ENCODE results near the gene KRTAP27-1.

The KRTAP27-1 gene, protein sequence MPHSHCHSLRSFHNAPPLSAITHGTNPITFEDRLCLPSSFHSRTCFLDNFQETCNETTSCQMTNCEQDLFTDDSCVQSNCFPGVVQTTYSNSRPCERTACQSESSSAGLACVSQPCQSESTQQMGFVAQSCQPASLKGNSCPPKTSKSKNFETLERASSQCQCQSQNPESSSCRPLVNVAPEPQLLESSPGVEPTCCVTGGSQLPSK

GRCh38 chr21:30337276-30337744 is at the start of gene KRTAP27-1:
TSS of gene KRTAP27-1 (minus strand) at chr21:30337694. CDS start at chr21:30337668, 26 bp downstream.
- DNase-seq (ENCODE audit: low spot score), result no peak

DNA sequence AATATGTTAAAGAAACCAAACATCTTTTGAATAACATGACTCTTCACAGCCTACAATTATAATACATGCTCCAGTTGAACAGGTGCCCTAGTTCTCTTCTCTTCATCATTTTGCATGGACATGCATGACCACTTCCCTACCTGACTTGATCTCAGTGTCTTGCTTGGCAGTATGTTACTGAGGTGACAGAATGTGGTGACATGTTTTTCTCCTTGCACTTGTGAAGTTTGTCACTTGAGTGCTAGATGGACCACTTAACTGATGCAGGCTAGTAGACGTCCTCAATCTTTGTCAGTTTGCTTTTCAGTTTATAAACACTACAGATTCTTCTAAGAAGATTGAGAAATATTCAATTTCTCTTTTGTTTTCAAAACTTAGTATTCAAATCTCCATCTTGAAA is 44.7 kb upstream of the KRTAP27-1 start:
- no peak for DNase-seq (ENCODE audit: low spot score)

GRCh38 chr21:30372139-30372770 is 34.8 kb upstream of the KRTAP27-1 start, which contains the start of gene KRTAP13-2:
TSS of gene KRTAP13-2 (minus strand) at chr21:30372271. CDS start at chr21:30372213, 58 bp downstream.
- no peak for DNase-seq (ENCODE audit: low spot score)

- no peak for DNase-seq (ENCODE audit: low spot score)
Measured at GRCh38 chr21:30355906-30356305, 18.4 kb upstream of the KRTAP27-1 start.

GRCh38 chr21:30354308-30355005 is 17.0 kb upstream of the KRTAP27-1 start:
- no peak for DNase-seq (ENCODE audit: low spot score)

DNA sequence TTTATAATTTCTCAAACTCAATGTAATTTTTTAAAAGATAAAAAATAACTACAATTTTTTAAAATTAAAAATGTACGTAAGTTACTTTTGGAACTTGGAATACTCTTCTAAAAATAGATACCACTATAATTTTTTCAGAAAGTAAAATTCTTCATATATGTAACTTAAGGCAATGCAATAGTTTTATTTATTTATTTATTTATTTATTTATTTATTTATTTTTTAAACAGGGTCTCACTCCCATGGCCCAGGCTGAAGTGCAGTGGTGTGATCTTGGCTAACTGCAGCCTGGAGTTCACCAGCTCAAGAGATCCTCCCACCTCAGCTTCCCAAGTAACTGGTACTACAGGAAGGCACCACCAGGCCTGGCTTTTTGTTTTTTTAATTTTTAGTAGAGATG is 14.0 kb upstream of the KRTAP27-1 start:
- DNase-seq (ENCODE audit: low spot score), result no peak

DNA sequence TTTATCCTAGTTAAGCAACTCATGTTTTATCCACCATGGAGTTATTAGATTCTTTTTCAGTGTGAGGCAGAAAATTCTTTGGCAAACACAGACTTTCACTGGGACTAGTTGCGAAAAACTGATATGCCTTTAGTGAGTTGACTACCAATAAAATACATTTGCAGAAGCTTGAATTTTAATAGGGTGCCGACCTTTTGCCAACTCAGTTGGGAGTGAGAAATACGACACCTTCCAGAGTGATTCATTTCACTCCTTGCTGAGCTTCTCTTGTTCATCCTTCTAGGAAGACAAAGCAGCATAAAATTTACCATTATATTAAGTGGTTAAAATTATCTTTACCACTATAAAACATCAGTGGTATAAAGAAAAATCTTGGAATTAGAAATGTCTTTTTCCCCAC is 12.1 kb upstream of the KRTAP27-1 start:
- DNase-seq (ENCODE audit: low spot score), result no peak

GRCh38 chr21:30348506-30348905 is 11.0 kb upstream of the KRTAP27-1 start, which contains the start of gene KRTAP23-1:
TSS of gene KRTAP23-1 (minus strand) at chr21:30348606. CDS start at chr21:30348606, 0 bp downstream.
- no peak for DNase-seq (ENCODE audit: low spot score)

- DNase-seq (ENCODE audit: low spot score), result no peak
Measured at GRCh38 chr21:30345014-30345413, 7.5 kb upstream of the KRTAP27-1 start.

GRCh38 chr21:30340714-30341573 is 3.5 kb upstream of the KRTAP27-1 start:
- DNase-seq (ENCODE audit: low spot score), result no peak

DNA sequence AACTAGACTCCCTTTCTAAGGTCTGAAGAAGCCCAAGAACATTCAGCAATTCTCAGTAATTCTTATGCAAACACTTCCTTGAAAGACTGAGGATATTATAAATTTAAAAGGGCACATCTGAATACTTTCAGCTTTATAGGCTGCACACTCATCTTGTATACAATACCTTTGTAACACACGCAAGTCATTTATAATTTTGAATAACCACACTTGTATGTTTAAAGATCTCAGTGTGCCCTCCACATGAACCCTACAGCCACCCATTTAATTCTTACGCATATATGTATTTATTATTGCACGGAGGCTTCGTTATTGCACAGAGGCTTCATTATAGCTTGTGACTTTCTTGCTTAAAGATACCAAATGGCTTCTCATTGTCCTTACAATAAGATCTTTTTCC is 1.2 kb upstream of the KRTAP27-1 start:
- DNase-seq (ENCODE audit: low spot score), result no peak

GRCh38 chr21:30337772-30338171 is 278 bp upstream of the KRTAP27-1 start:
- DNase-seq (ENCODE audit: low spot score), result no peak

DNA sequence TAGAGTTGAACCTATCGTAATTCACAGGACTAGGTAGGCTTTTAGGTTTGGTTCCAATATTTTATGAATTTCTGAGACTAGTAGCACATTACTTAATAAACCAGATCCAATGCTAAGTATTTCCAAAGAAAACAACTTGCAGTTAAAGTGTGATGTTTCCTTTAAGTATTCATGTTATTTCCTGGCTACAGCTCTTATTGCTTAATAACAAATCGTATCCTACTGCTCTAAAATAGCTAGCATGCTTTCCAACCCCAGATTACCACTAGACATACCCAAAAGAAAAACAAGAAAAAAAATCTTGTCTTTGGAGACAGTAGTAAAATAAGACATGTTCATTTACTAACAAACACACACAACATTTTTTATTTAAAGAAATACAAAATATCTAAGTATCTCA is 898 bp downstream of the KRTAP27-1 start:
- no peak for DNase-seq (ENCODE audit: low spot score)

DNA sequence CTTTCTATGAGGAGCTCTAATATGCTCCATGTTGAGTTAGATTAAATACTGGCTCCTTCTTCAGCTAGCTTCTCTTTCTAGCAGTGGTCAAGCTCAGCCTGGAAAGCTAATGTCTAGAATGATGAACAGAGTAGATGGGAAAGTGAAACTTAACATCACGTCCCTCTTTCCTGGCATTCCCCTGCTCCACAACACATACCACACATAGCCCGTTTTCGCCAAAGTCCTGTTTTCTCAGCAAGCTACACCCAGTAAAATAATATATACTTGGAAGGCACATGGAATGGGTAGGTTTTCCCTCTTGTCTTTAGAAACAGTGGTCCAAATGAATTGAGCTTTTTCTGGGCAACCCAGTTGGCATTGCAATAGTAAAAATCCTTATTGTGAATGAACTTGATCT is 3.8 kb downstream of the KRTAP27-1 start:
- DNase-seq (ENCODE audit: low spot score), result no peak

GRCh38 chr21:30332681-30333080 is 4.8 kb downstream of the KRTAP27-1 start:
- no peak for DNase-seq (ENCODE audit: low spot score)

DNA sequence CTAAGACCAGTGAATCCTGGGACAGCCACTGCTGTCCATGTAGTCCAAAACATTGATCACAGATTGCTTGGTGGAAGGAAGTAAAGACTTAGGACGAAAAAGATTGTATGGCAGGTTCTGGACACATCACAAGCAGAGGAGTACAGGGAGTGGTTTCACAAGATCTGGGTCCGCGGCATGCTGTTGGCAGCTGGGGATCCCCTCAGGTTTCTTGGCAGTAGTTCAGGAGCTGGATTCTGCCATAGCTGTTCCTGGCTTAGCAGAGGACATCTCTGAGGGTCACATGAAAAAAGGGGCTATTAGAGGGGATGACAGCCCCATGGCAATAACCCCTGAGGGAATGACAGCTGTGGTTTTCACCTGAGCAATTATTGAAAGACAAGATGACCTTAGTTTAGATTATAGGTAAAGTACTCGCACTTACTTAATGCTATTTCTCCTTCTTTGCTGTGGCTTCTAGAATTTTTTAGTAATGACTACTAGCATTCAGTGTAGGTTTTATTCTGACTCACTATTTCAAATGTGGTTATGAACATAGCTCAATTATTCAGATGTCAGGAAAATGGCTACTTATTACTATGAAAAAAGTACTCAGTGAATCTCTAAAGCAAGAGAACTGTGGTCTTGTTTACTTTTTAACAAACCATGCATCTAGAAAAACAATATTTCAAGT is 8.2 kb downstream of the KRTAP27-1 start:
- DNase-seq (ENCODE audit: low spot score), result no peak

GRCh38 chr21:30326390-30326789 is 11.1 kb downstream of the KRTAP27-1 start:
- no peak for DNase-seq (ENCODE audit: low spot score)

- DNase-seq (ENCODE audit: low spot score), result no peak
Measured at GRCh38 chr21:30320215-30320614, 17.3 kb downstream of the KRTAP27-1 start, which contains the start of gene KRTAP26-1. TSS of gene KRTAP26-1 (minus strand) at chr21:30320315. CDS start at chr21:30320035, 280 bp downstream.

DNA sequence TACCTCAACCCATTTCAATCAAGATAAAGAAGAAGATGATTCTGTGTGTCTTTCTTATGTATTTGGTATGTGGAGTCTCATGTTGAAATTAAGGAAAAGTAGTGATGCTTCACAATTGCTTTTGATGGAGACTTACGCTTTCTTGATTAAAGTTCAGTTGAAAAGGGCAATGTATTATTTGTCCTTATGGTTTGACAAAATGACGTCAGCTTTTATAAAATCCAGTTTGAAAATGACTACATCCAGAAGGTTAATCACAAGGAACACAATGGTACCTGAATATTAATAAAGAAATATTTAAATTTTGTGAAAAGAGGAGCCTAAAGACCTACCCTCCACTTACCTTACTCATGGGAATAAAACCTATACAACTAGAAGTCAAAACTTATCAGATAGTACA is 21.8 kb downstream of the KRTAP27-1 start:
- no peak for DNase-seq (ENCODE audit: low spot score)

DNA sequence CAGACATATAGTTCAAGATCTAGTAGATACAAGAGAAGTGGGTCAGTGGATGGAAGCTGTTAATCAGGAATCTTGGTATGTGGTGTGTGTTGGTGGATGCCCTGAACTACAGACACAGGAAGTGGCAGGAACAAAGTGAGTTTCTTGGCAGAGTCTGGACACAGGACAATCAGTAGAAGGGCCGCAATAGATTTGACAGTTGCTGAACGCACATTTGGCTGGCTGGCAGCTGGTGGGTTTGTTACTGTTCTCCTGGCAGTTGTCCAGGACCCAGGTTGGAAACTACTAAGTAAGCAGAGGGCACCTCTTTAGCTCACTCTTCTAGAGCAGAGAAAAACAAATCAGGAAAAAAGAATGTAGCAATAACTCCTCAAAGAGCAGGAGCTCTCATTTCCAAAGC is 30.6 kb downstream of the KRTAP27-1 start:
- DNase-seq (ENCODE audit: low spot score), result no peak

DNA sequence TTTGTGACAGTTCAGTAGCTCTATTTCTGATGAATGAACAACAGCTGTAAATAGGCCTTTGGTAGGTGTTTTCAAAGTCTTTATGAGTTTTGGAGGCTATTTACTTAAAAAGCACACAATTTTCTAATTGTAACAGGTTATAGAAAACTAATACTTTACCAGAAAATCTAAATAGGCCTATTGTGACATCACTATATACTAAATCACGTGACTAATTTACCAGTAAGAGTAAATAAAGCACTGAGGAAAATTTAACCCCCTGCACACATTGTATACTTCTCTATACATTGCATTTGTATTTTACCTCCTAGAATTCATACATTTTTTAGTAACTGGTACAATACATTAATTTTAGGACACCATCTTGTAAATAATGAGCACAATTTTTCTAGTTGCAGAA is 32.4 kb downstream of the KRTAP27-1 start:
- no peak for DNase-seq (ENCODE audit: low spot score)
